Hippocampal formation (tissue), 2 donors: ENCODE measurements around the gene ARMC9.
"Not testable (repeated sequence)": the region's sequence is repeated elsewhere in the genome, so short reads cannot be mapped to it uniquely, and the experiment has no call there.

Source experiments
- DNase-seq, 2 donors: peaks; one replicate each; lab custom pipeline; 2025; lab: John Stamatoyannopoulos, UW

The ARMC9 gene

GRCh38 chr2:231241755-231242507 lies 43.5 kb downstream of the ARMC9 start:
- DNase-seq = peak; percentile 9 to 54

DNA sequence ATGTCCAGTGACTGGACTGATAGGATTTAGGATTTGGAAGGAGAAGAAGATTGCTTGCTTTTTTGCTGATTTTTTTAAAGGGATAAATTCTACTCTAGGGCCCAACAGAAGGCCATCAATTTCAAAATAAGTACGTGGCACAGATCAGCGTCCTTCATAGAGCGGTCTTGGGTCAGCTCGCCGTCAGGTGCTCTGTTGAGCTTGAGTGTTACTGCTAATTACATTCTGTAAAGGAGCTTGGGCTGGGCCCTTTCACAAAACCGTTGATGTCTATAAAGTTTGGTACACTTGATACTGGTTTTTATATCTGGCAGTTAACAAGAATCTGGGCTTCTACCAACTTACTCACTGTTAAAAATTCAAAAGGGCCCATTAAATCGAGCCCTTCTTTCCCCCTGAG lies 45.4 kb downstream of the ARMC9 start:
- no peak for DNase-seq

- no peak for DNase-seq
Measured at GRCh38 chr2:231244382-231245248, 46.2 kb downstream of the ARMC9 start.

GRCh38 chr2:231245249-231246094 lies 47.0 kb downstream of the ARMC9 start:
- no peak for DNase-seq

DNA sequence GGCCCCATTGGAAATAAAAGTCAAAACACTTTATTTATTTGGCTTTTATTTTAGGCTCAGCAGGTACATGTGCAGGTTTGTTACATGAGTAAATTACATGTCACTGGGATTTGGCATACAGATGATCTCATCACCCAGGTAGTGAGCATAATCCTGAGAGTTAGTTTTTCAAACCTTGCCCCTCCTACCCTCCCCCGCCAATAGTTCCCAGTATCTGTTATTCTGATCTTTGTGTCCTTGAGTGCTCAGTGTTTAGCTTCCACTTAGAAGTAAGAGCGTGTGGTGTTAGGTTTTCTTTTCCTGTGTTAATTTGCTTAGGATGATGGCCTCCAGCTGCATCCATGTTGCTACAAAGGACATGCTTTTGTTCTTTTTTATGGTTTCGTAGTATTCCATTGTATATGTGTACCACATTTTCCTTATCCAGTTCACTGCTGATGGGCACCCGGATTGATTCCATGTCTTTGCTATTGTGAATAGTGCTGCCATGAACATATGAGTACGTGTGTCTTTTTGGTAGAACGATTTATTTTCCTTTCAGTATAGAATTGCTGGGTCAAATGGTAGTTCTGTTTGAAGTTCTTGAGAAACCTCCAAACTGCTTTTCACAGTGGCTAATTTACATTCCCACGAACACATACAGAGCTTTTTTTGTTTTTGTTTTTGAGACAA lies 47.9 kb downstream of the ARMC9 start:
- no peak for DNase-seq

- no peak for DNase-seq
Measured at GRCh38 chr2:231250146-231250545, 51.7 kb downstream of the ARMC9 start.

GRCh38 chr2:231250698-231251097 lies 52.3 kb downstream of the ARMC9 start:
- DNase-seq = no peak

DNA sequence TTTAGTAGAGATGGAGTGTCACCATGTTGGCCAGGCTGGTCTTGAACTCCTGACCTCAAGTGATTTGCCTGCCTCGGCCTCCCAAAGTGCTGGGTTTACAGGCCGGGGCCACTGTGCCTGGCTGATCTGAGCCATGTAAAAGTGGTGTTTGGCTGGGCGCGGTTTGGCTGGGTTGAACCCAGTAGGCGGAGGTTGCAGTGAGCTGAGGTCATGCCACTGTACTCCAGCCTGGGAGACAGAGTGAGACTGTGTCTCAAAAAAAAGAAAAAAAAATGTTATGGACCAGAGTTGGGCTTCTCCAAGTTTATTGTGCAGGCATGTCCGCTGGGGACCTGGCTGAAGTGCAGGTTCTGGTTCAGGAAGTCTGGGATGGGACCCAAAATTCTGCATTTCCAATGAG lies 54.9 kb downstream of the ARMC9 start:
- not testable (repeated sequence) for DNase-seq

- no peak for DNase-seq
Measured at GRCh38 chr2:231256494-231256893, 58.1 kb downstream of the ARMC9 start.

GRCh38 chr2:231257763-231258162 lies 59.3 kb downstream of the ARMC9 start:
- DNase-seq = no peak

DNA sequence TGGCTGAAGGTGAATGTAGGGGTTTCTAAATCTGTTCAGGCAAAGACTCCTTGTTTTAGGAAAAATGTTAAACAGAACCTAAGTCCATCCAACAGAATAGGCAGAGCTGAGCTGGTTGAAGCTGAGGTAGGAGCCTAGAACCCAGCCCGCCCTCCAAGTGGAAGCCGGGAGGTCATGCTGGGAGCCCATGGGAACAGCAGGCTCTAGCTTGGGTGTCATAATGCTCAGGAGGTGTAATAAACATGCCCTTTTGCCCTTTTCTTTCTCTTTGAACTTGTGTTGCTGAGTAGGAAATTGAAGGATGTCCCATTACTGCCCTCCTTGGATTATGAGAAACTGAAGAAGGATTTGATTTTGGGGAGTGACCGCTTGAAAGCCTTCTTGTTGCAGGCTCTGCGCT lies 60.3 kb downstream of the ARMC9 start:
- no peak for DNase-seq

DNA sequence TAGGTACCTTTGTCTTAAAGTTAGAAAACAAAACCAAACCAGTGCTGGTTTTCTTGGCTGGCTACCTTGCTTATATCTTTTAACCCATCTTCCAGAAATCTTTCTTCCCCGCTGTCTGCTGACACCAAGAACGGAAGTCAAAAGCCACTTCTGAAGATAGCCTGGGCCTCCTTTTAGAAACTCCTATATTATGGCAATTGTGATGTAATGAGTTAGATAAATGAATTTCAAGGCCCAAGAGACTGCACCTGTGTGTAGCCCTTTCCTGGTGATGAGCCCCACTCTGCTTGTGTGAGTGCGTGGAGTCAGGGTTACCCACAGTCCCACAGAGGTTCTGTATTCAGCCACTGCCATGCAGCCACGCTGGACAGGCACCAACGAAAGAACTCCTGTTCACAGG lies 60.7 kb downstream of the ARMC9 start:
- no peak for DNase-seq

- no peak for DNase-seq
Measured at GRCh38 chr2:231260442-231261208, 62.2 kb downstream of the ARMC9 start.

- no peak for DNase-seq
Measured at GRCh38 chr2:231263118-231263831, 64.8 kb downstream of the ARMC9 start.

DNA sequence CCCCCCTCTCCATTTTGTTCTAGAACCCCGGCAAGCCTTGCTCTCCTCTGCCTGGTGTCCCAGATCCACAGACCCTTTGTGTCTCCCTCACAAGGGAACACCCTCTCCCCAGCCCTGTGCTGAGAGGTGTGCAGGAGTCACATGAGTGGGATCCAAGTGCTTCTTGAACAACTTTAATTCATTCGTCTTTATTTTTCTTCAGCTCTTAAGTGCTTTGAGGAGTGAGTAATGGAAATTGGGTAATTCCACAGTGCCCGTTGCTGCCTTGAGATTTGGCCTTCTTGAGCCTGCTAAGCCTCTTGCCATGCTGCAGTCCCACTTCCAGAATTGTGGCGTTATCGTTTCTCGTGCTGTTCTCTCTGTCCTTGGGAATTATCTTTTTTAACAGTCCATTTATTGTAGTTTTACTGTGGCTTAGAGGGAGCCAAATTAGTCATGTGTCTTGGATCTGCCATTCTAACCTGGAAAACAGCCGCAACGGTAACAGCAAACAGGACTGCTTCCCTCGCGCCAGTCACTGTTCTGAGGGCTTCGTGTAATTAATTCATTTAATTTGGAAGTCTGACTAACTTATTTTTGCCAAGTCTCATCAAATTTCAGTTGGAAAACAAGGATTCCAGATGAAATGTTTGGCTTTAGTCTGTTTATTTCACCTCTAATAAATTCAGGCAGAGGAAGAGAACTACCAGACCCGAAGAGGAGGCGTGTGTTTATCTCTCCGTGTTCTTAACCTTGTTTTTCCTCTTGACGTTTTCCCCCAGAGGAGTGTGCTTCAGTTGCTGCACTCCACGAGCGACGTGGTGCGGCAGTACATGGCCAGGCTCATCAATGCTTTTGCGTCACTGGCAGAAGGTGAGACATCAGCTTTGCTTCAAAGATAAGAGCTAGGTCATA lies 72.0 kb downstream of the ARMC9 start:
- no peak for DNase-seq

- no peak for DNase-seq
Measured at GRCh38 chr2:231272991-231273390, 74.6 kb downstream of the ARMC9 start.

DNA sequence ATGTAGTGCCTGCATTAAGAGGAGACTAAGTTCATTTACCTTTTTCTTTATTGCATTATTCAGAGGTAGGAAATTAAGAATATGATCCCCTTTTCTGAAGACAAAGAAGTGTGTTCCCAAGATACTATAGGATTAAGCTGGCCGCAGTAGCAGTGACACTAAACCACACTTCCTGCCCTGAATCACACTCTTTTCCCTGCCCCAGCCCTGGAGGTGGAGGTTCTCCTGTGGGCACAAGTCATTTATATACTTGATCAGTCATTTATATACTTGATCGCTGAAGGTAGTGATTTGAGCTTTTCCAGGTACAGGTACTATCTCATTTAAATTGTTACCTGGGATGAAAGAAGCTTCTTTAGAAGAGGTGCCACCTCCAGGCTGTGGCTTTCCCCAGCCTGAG lies 78.6 kb downstream of the ARMC9 start:
- DNase-seq = no peak

DNA sequence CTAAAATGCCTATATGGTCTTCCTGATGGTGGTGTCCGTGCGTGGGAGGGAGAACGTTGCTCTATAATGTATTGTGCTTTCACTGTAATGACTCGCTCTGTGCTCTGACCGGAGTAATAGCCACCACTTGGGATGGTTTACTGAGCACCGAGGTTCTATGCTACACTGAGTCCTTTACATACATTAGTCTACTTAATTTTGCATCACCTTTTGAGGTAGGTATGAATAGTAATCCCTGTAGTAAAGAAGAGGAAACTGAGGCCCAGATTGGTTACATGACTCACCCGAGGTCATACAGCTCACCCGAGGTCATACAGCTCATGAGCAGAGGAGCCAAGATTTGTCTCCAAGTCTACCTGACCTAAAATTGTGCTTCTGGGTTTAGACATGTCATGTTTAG lies 79.5 kb downstream of the ARMC9 start:
- DNase-seq = no peak

DNA sequence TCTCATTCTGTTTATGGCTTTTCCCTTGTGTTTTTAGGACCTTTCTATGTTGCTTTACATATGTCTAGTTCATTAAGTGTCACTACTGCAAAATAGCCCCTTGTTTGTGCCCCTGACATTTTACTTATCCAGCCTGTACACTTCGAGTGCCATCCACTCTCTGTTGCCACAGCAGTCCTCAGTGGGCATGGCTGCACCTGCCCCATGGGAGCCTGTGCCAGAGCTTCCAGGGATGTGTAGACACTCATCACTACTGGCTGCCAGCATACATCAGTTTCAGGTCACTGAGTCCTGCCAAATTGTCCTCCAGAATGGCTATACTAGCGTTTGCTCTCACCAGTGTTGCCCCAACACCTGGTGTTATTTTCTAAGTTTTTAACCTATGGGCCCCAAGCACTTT lies 80.4 kb downstream of the ARMC9 start:
- no peak for DNase-seq
